OCI-LY1 (cell line): ENCODE measurements around the gene UBE4B.

Experiments used
- H2AFZ ChIP-seq: fragments of 200-600 bp; sonication (generic), shearing (Covaris generic); 2 replicates; pipeline ENCODE4 v1.6.0; 2014; ENCODE audit warnings: antibody characterized with exemption, mild to moderate bottlenecking, low read length
- H3F3A ChIP-seq: fragments of 200-600 bp; sonication (generic), shearing (Covaris generic); 2 replicates; pipeline ENCODE4 v1.6.0; 2014; ENCODE audit warnings: mild to moderate bottlenecking, antibody characterized with exemption, low read length, moderate library complexity; ENCODE audit not compliant: insufficient read depth
- H3K27ac ChIP-seq: fragments of 200-600 bp; sonication (generic); 2 replicates; pipeline ENCODE4 v1.5.1; 2014; ENCODE audit warnings: low read length, mixed run types, mild to moderate bottlenecking, low read depth; ENCODE audit not compliant: poor library complexity, severe bottlenecking
- H3K27me3 ChIP-seq: fragments of 200-600 bp; sonication (generic); 2 replicates; pipeline ENCODE4 v1.6.0; 2014; ENCODE audit warnings: antibody characterized with exemption, mild to moderate bottlenecking, low read length, moderate library complexity; ENCODE audit not compliant: insufficient read depth
- H3K36me3 ChIP-seq: fragments of 200-600 bp; sonication (generic); 2 replicates; pipeline ENCODE4 v1.6.1; 2014; ENCODE audit warnings: mild to moderate bottlenecking, antibody characterized with exemption, low read length, moderate library complexity, mixed read lengths; ENCODE audit not compliant: insufficient read depth
- H3K4me1 ChIP-seq: fragments of 200-600 bp; sonication (generic); 2 replicates; pipeline ENCODE4 v1.5.1; 2014; ENCODE audit warnings: mild to moderate bottlenecking, low read length, moderate library complexity; ENCODE audit not compliant: insufficient read depth, severe bottlenecking
- H3K4me2 ChIP-seq: fragments of 200-600 bp; sonication (generic), shearing (Covaris generic); 2 replicates; pipeline ENCODE4 v1.6.1; 2014; ENCODE audit warnings: low read length
- H3K4me3 ChIP-seq: fragments of 200-600 bp; sonication (generic); 2 replicates; pipeline ENCODE4 v1.5.1; 2014; ENCODE audit warnings: low read length, low read depth, mild to moderate bottlenecking, mixed read lengths; ENCODE audit not compliant: poor library complexity, severe bottlenecking
- H3K79me2 ChIP-seq: fragments of 200-600 bp; shearing (Covaris generic); 2 replicates; pipeline ENCODE4 v1.6.1; 2016; ENCODE audit warnings: mixed run types, low read length, mixed read lengths; ENCODE audit not compliant: insufficient read depth
- H3K9ac ChIP-seq: fragments of 200-600 bp; sonication (generic), shearing (Covaris generic); 2 replicates; pipeline ENCODE4 v1.6.1; 2014; ENCODE audit warnings: mild to moderate bottlenecking, low read length, mixed read lengths
- H3K9me2 ChIP-seq: fragments of 200-600 bp; sonication (generic), shearing (Covaris generic); 2 replicates; pipeline ENCODE4 v1.6.1; 2014; ENCODE audit warnings: low read depth, mild to moderate bottlenecking, low read length, mixed read lengths
- H3K9me3 ChIP-seq: fragments of 200-600 bp; shearing (Covaris generic); 2 replicates; pipeline ENCODE4 v1.6.1; 2014; ENCODE audit warnings: low read length, mixed read lengths
- H4K20me1 ChIP-seq: fragments of 200-600 bp; sonication (generic), shearing (Covaris generic); 2 replicates; pipeline ENCODE4 v1.6.0; 2016; ENCODE audit warnings: mild to moderate bottlenecking, low read length; ENCODE audit not compliant: insufficient read depth
- CTCF ChIP-seq: fragments of 200-600 bp; sonication (generic), shearing (Covaris generic); IDR thresholded peaks from 2 replicates; pipeline ENCODE4 v1.5.1; 2017; ENCODE audit warnings: mild to moderate bottlenecking, antibody characterized with exemption, low read length, moderate library complexity, mixed read lengths
- EZH2 ChIP-seq: fragments of 200-600 bp; sonication (generic), shearing (Covaris generic); IDR thresholded peaks from 2 replicates; pipeline ENCODE4 v1.8.0; 2017; ENCODE audit warnings: borderline replicate concordance, mixed run types, mild to moderate bottlenecking, antibody characterized with exemption, low read length, moderate library complexity, mixed read lengths

Gene UBE4B

GRCh38 chr1:10074852-10075730 lies 42.3 kb downstream of the UBE4B start:
- Histone ChIP-seq H3F3A (no peaks in the 10 kb centered on the region), H3K27me3 (no peaks in the 10 kb centered on the region), H3K4me2 (no peak overlapping the region), H2AFZ (no peak overlapping the region), H3K4me1 (peaks cover 12% of the 10 kb centered on the region), H3K4me3 (no peak overlapping the region), H3K9me3 (no peaks in the 10 kb centered on the region), H3K9ac (no peak overlapping the region), H4K20me1 (no peaks in the 10 kb centered on the region), H3K79me2 (no peaks in the 10 kb centered on the region), H3K36me3 (peaks cover 26% of the 10 kb centered on the region), H3K9me2 (no peaks in the 10 kb centered on the region), H3K27ac (no peak overlapping the region)
- TF ChIP-seq CTCF (no peak), EZH2 (no peak)

- H3F3A ChIP-seq, result no peaks in the 10 kb centered on the region
- no peaks in the 10 kb centered on the region for H3K79me2 ChIP-seq
- peaks cover 12% of the 10 kb centered on the region for H3K4me1 ChIP-seq
- H3K9me3 ChIP-seq, result no peaks in the 10 kb centered on the region
- no peak overlapping the region for H3K4me2 ChIP-seq
- H2AFZ ChIP-seq, result no peak overlapping the region
- no peaks in the 10 kb centered on the region for H3K27me3 ChIP-seq
- H3K27ac ChIP-seq, result no peak overlapping the region
- H3K9ac ChIP-seq, result no peak overlapping the region
- H3K9me2 ChIP-seq, result no peaks in the 10 kb centered on the region
- H3K36me3 ChIP-seq, result peaks cover 31% of the 10 kb centered on the region
- no peaks in the 10 kb centered on the region for H4K20me1 ChIP-seq
- no peak overlapping the region for H3K4me3 ChIP-seq
- TF ChIP-seq EZH2, result no peak
- TF ChIP-seq CTCF, result no peak
These were observed 43.0 kb downstream of the UBE4B start for GRCh38 chr1:10075732-10076131.

- TF ChIP-seq EZH2, result no peak
- TF ChIP-seq CTCF, result no peak
- Histone ChIP-seq H3K4me2 (no peak overlapping the region), H4K20me1 (no peaks in the 10 kb centered on the region), H3K79me2 (no peaks in the 10 kb centered on the region), H2AFZ (no peak overlapping the region), H3F3A (no peaks in the 10 kb centered on the region), H3K4me1 (peaks cover 12% of the 10 kb centered on the region), H3K4me3 (no peak overlapping the region), H3K9me2 (no peaks in the 10 kb centered on the region), H3K9me3 (no peaks in the 10 kb centered on the region), H3K36me3 (peaks cover 27% of the 10 kb centered on the region), H3K27me3 (no peaks in the 10 kb centered on the region), H3K27ac (no peak overlapping the region), H3K9ac (no peak overlapping the region)
These were observed 45.7 kb downstream of the UBE4B start for GRCh38 chr1:10078494-10078893.
